HepG2 (cell line): Measurements from ENCODE around the gene HOXA11. TPM values are rescaled to one million over a fixed set of nuclear protein-coding genes. Genes with fewer than 3 reads are reported as not detected.
A peak's percentile ranks its signal among the peaks of the same experiment; 100 is the strongest.

Experiments
- GPN1 ChIP-seq: sonication (generic); formaldehyde crosslinking; IDR thresholded peaks from 2 replicates; pipeline ENCODE4 v1.5.1; 2020; ENCODE audit warnings: missing genetic modification reagents, borderline replicate concordance
- MXD4 ChIP-seq: IDR thresholded peaks from 2 replicates; pipeline ENCODE4 v1.6.1; 2016; ENCODE audit warnings: mild to moderate bottlenecking, missing biosample characterization, missing genetic modification reagents
- ZNF124 ChIP-seq: sonication (generic); formaldehyde crosslinking; IDR thresholded peaks from 2 replicates; pipeline ENCODE4 v1.4.0; 2020; ENCODE audit warnings: missing genetic modification reagents
- ZNF232 ChIP-seq: sonication (generic); formaldehyde crosslinking; IDR thresholded peaks from 2 replicates; pipeline ENCODE4 v1.4.0; 2020; ENCODE audit warnings: missing genetic modification reagents, borderline replicate concordance
- ZNF33A ChIP-seq: sonication (generic); formaldehyde crosslinking; IDR thresholded peaks from 2 replicates; pipeline ENCODE4 v1.5.1; 2020; ENCODE audit warnings: missing genetic modification reagents, mild to moderate bottlenecking, moderate library complexity, borderline replicate concordance
- polyA plus RNA-seq, 8 experiments: library from polyadenylated mRNA; depleted of rRNA in 3 of 8; stranded (reverse) in 7 of 8; unstranded in 1 of 8; fragments of >200 nt; fragmentation: Illumina TruSeq in 4 of 8; extraction: Trizol in 4 of 8; gene quantifications; 2 replicates each; pipeline versions ENCODE4 v1.2.1 to v1.2.3, GENCODE V29; 2011 to 2016; ENCODE audit warnings: low read depth in 4 of 8, missing spikeins in 1 of 8, mixed read lengths in 1 of 8; ENCODE audit not compliant: insufficient read depth in 1 of 8
- total RNA-seq, 5 experiments: library from RNA; depleted of rRNA; stranded (reverse); fragments of >200 nt; fragmentation: Illumina TruSeq; extraction: Trizol; gene quantifications; 2 replicates each; pipeline ENCODE4 v1.2.3, GENCODE V29; 2016; ENCODE audit warnings: low read depth in 1 of 5
- TF ChIP-seq, protein P1 (sequence below): fragments of 450-650 bp; IDR thresholded peaks from 2 replicates; pipeline ENCODE4 v1.6.1; 2017; ENCODE audit warnings: mild to moderate bottlenecking
- TF ChIP-seq, protein P2 (sequence below): sonication (generic); formaldehyde crosslinking; IDR thresholded peaks from one replicate; pipeline ENCODE4 v1.5.1; 2020; ENCODE audit warnings: mild to moderate bottlenecking, missing genetic modification reagents; ENCODE audit errors: not compliant biosample characterization
- TF ChIP-seq, protein P3 (sequence below): sonication (generic); formaldehyde crosslinking; IDR thresholded peaks from 2 replicates; pipeline ENCODE4 v1.5.0; 2020; ENCODE audit warnings: mild to moderate bottlenecking, missing genetic modification reagents
- TF ChIP-seq, protein P4 (sequence below): sonication (generic); formaldehyde crosslinking; IDR thresholded peaks from 2 replicates; pipeline ENCODE4 v1.5.0; 2020; ENCODE audit warnings: missing genetic modification reagents
- TF ChIP-seq, protein P5 (sequence below): sonication (generic); formaldehyde crosslinking; IDR thresholded peaks from 2 replicates; pipeline ENCODE4 v1.5.0; 2020; ENCODE audit warnings: mild to moderate bottlenecking, missing genetic modification reagents

HOXA11 gene
- total and polyA plus RNA-seq, 2 of the 13 experiments (the other 11 are each of a cell fraction or from before 2014, with no cell fraction given): not detected

DNA sequence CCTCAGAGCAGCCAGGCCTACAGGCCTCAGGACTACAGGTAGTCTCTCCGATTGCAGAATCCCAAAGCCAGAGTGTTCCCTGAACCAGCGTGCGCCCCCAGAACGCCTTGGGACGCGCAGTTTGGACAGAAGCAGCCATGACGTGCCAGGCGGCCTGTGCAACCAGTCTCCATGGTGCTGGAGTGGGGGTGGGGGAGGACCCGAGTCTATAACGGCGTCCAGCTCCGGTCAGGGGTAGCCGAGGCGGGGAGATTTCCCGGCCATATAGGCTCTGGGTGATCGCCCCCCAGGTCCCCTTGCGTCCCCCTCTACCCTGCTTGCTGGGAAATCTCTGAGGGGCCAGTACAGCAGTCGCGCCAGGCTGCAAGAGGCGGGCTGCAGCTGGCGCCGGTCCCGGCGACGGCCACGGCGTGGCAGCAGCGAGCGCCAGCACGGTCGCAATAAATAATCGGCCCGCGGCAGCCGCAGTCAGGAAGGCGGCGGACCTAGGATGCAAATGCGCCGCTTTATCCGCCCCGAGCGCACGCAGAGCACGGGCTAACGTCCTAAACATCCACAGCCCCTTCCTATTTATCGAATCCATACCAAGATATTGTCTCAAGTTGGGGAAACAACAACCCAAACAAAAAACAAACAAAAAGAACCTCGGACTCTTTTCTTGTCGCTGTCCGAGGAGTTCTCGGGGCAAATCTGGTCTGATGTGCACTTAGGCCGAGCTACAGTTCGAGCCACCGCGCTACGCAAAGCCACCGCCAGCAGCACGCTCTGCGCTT lies 34.3 kb downstream of the HOXA11 start (continued):
- TF ChIP-seq, protein P1, sequence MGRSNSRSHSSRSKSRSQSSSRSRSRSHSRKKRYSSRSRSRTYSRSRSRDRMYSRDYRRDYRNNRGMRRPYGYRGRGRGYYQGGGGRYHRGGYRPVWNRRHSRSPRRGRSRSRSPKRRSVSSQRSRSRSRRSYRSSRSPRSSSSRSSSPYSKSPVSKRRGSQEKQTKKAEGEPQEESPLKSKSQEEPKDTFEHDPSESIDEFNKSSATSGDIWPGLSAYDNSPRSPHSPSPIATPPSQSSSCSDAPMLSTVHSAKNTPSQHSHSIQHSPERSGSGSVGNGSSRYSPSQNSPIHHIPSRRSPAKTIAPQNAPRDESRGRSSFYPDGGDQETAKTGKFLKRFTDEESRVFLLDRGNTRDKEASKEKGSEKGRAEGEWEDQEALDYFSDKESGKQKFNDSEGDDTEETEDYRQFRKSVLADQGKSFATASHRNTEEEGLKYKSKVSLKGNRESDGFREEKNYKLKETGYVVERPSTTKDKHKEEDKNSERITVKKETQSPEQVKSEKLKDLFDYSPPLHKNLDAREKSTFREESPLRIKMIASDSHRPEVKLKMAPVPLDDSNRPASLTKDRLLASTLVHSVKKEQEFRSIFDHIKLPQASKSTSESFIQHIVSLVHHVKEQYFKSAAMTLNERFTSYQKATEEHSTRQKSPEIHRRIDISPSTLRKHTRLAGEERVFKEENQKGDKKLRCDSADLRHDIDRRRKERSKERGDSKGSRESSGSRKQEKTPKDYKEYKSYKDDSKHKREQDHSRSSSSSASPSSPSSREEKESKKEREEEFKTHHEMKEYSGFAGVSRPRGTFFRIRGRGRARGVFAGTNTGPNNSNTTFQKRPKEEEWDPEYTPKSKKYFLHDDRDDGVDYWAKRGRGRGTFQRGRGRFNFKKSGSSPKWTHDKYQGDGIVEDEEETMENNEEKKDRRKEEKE: no peak
- no peak for TF ChIP-seq MXD4 (CRISPR knock-in tag)
- no peak for TF ChIP-seq ZNF232 (CRISPR knock-in tag)
- TF ChIP-seq ZNF124 (CRISPR knock-in tag): no peak
- TF ChIP-seq ZNF33A (CRISPR knock-in tag): no peak
- no peak for TF ChIP-seq GPN1 (CRISPR knock-in tag)
- TF ChIP-seq, protein P2, sequence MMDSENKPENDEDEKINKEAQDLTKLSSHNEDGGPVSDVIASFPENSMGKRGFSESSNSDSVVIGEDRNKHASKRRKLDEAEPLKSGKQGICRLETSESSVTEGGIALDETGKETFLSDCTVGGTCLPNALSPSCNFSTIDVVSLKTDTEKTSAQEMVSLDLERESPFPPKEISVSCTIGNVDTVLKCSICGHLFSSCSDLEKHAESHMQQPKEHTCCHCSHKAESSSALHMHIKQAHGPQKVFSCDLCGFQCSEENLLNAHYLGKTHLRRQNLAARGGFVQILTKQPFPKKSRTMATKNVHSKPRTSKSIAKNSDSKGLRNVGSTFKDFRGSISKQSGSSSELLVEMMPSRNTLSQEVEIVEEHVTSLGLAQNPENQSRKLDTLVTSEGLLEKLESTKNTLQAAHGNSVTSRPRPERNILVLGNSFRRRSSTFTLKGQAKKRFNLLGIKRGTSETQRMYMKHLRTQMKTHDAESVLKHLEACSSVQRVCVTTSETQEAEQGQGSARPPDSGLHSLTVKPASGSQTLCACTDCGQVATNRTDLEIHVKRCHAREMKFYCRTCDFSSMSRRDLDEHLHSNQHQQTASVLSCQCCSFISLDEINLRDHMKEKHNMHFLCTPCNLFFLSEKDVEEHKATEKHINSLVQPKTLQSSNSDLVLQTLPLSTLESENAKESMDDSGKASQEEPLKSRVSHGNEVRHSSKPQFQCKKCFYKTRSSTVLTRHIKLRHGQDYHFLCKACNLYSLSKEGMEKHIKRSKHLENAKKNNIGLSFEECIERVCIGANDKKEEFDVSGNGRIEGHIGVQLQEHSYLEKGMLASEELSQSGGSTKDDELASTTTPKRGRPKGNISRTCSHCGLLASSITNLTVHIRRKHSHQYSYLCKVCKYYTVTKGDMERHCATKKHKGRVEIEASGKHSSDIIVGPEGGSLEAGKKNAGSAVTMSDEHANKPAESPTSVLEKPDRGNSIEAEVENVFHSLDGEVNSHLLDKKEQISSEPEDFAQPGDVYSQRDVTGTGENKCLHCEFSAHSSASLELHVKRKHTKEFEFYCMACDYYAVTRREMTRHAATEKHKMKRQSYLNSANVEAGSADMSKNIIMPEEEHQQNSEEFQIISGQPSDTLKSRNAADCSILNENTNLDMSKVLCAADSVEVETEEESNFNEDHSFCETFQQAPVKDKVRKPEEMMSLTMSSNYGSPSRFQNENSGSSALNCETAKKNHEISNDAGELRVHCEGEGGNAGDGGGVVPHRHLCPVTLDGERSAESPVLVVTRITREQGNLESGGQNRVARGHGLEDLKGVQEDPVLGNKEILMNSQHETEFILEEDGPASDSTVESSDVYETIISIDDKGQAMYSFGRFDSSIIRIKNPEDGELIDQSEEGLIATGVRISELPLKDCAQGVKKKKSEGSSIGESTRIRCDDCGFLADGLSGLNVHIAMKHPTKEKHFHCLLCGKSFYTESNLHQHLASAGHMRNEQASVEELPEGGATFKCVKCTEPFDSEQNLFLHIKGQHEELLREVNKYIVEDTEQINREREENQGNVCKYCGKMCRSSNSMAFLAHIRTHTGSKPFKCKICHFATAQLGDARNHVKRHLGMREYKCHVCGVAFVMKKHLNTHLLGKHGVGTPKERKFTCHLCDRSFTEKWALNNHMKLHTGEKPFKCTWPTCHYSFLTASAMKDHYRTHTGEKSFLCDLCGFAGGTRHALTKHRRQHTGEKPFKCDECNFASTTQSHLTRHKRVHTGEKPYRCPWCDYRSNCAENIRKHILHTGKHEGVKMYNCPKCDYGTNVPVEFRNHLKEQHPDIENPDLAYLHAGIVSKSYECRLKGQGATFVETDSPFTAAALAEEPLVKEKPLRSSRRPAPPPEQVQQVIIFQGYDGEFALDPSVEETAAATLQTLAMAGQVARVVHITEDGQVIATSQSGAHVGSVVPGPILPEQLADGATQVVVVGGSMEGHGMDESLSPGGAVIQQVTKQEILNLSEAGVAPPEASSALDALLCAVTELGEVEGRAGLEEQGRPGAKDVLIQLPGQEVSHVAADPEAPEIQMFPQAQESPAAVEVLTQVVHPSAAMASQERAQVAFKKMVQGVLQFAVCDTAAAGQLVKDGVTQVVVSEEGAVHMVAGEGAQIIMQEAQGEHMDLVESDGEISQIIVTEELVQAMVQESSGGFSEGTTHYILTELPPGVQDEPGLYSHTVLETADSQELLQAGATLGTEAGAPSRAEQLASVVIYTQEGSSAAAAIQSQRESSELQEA (CRISPR knock-in tag): peak; percentile 73
- TF ChIP-seq, protein P3, sequence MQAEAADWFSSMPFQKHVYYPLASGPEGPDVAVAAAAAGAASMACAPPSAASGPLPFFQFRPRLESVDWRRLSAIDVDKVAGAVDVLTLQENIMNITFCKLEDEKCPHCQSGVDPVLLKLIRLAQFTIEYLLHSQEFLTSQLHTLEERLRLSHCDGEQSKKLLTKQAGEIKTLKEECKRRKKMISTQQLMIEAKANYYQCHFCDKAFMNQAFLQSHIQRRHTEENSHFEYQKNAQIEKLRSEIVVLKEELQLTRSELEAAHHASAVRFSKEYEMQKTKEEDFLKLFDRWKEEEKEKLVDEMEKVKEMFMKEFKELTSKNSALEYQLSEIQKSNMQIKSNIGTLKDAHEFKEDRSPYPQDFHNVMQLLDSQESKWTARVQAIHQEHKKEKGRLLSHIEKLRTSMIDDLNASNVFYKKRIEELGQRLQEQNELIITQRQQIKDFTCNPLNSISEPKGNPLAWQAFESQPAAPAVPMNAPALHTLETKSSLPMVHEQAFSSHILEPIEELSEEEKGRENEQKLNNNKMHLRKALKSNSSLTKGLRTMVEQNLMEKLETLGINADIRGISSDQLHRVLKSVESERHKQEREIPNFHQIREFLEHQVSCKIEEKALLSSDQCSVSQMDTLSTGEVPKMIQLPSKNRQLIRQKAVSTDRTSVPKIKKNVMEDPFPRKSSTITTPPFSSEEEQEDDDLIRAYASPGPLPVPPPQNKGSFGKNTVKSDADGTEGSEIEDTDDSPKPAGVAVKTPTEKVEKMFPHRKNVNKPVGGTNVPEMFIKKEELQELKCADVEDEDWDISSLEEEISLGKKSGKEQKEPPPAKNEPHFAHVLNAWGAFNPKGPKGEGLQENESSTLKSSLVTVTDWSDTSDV: no peak
- TF ChIP-seq, protein P4, sequence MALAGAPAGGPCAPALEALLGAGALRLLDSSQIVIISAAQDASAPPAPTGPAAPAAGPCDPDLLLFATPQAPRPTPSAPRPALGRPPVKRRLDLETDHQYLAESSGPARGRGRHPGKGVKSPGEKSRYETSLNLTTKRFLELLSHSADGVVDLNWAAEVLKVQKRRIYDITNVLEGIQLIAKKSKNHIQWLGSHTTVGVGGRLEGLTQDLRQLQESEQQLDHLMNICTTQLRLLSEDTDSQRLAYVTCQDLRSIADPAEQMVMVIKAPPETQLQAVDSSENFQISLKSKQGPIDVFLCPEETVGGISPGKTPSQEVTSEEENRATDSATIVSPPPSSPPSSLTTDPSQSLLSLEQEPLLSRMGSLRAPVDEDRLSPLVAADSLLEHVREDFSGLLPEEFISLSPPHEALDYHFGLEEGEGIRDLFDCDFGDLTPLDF (CRISPR knock-in tag): no peak
- TF ChIP-seq, protein P5, sequence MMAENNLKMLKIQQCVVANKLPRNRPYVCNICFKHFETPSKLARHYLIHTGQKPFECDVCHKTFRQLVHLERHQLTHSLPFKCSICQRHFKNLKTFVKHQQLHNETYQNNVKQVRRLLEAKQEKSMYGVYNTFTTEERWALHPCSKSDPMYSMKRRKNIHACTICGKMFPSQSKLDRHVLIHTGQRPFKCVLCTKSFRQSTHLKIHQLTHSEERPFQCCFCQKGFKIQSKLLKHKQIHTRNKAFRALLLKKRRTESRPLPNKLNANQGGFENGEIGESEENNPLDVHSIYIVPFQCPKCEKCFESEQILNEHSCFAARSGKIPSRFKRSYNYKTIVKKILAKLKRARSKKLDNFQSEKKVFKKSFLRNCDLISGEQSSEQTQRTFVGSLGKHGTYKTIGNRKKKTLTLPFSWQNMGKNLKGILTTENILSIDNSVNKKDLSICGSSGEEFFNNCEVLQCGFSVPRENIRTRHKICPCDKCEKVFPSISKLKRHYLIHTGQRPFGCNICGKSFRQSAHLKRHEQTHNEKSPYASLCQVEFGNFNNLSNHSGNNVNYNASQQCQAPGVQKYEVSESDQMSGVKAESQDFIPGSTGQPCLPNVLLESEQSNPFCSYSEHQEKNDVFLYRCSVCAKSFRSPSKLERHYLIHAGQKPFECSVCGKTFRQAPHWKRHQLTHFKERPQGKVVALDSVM (CRISPR knock-in tag): no peak
